GM18526 (cell line): Measurements from ENCODE around the gene VPS25.

ENCODE experiments used
- POLR2A ChIP-seq: IDR thresholded peaks from 3 replicates; pipeline ENCODE4 v1.6.1; 2011; ENCODE audit not compliant: insufficient read length; ENCODE audit errors: extremely low read depth

The VPS25 gene

DNA sequence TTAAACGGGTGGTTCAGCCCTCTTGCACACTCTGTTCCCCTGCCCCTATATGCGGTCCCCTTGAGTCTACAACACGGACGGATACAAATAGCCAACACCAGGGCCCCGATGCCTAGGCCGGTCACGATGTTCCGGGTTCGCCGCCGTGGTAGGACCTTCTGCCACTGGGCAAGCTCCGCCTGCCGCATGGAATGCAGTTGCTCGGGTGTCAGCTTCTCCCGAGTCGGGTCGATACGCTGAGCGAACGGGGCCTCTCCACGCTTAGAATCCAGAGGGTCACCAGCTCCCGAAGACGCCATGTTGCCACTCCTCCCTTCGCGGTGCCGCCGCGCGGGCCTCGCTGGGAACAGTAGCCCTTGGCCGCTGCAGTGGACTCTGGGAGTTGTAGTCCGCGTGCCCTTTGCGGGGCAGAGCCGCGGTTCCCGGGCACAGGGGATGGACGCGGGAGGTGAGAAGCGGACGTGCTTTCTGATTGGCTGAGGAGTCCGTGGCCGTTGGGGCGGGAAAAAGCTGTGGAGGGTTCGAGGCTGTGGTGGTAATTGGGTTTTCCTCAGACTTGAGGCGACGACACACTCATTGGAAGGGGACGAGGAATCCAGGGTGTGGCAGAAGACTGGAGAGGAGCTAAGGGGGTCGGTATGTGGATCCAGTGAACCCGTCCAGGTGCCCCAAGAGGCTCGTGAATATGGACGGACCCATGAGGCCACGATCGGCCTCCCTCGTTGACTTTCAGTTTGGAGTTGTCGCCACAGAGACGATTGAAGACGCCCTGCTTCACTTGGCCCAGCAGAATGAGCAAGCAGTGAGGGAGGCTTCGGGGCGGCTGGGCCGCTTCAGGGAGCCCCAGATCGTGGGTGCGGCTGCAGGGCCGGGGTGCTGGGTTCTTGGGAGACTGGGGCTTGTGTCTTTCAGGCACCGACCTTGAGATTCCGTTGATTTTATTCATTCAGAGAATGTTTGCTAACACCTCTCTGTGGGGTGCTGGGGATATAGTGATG is 25.4 kb downstream of the VPS25 start, which contains the start of the genes CNTD1 and COA3:
CNTD1 (plus strand) TSS at position 479 of the 998 bp plus-strand sequence; CDS start at position 686, 207 bp downstream.
COA3 (minus strand) TSS at position 322 of the 998 bp plus-strand sequence; CDS start at position 299, 23 bp downstream.
- TF ChIP-seq POLR2A, result peak; percentile 61

DNA sequence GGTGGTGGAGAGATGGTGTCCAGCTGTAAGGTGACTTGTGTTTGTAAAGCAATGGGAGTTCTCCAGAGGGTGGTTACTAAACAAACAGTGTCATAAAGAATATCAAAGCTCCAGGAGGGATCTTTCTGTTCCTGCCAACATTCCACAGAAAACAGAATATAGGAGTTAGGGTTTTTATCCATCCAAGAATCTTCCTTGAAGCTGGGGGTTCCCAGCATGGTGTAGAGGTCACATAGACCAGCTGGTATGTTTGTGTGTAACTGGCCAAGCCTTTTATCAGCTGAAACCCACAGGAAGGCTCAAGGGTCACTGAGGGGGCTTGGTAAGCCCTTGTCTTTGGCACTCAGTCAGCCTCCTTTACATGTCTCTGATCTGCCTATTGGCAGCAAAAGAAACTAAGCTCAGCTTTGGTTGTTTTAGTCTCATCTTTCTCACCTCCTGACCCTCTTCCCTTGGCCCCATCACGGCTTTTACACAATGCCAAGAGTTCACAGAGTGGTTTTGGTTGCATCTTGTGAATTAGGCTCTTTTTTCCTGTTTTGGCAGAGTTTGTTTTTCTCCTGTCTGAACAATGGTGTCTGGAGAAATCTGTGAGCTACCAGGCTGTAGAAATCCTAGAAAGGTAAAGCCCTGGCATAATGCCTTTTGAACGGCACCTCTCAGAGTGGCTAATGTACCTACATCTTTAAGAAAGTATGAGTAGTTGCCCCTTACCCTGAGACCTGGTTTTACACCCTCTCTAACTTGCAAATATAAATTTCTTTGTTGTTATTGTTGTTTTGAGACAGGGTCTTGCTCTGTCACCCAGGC is 30.0 kb downstream of the VPS25 start:
- no peak for TF ChIP-seq POLR2A

DNA sequence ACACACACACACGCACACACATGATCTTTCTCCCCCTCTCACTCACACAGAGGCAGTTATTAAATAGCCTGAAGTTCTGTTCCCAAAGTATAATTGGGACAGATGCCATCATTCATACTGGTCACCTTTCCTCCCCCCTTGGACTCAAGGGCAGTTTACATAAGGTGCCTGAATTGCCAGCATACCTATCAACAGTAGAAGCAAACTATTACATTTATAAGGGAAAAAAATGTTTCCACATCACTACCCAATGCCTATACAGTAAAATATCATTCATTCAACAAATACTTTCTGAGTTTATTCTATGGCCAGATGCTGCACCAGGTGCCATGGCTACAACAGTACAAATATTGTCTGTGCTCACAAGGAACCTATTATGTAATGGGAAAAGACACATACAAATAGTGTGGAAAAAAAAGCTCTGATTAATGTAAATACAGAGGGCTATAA is 31.7 kb downstream of the VPS25 start:
- TF ChIP-seq POLR2A, result no peak

DNA sequence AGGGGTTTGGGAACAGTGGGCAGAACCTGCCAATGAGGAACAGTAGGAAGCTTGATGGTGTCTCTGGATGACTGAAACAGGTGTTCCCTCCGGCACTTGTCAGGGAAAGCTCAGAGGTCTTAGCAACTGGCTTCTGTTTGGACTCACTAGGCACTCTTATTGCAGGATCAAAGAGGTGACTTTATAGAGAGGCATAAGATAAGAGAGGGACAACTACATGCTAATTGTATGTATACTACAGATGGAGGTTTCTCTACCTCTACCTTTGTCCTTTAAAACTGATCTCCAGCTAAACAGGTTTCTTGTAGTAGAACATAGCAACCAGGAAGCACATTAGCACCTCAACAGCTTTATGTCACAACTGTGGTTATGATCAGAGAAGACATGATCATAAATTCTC is 33.0 kb downstream of the VPS25 start:
- no peak for TF ChIP-seq POLR2A

DNA sequence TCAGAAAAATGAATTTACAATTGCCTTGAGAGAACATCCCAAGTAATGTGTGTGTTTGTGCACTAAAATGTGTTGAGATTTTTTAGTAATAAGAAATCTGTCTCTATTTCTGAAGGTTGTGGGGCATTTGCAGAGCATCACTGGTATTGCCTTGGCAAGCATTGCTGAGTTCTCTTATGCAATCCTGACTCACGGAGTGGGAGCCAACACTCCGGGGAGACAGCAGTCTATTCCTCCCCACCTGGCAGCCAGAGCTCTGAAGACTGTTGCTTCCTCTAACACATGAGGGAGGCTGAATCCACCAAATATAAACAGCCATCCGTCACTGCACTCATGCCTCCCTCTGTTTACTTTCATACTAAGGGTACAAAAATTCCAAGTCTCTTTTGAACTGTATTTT is 36.0 kb downstream of the VPS25 start:
- no peak for TF ChIP-seq POLR2A

DNA sequence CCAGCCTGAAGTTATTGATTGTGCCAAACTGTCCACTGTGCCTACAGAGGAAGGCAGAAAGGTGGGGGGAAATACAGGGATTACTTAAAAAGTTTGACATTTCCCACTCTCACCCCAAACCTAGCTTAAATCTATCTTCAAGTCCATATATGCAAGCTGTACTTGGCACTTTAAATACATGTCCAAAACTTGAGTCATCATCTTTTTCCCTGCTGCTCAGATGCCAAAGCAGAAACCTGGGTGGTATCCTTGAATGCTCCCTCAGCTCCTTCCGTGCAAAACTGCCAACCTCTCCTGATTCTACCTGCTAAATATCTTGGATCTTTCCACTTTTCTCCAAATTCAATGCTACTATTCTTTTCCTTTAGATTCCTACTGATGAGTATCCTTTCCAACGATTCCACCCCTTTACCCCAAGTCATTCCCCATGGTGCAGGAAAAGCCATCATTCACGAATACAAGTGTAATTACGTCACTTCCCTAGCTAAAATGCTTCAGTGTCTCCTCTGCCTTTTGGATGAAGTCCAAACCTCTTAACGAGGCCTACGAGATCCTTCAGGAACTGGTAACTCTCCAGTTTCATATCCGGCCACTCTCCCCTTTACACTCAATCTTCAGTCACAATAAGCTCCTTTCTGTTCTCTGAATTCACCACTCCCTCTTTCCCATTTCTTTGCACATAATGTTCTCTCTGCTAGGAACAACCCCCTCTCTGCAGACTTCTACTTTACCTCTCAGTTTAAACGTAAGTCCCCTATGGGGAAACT is 41.6 kb downstream of the VPS25 start:
- no peak for TF ChIP-seq POLR2A

DNA sequence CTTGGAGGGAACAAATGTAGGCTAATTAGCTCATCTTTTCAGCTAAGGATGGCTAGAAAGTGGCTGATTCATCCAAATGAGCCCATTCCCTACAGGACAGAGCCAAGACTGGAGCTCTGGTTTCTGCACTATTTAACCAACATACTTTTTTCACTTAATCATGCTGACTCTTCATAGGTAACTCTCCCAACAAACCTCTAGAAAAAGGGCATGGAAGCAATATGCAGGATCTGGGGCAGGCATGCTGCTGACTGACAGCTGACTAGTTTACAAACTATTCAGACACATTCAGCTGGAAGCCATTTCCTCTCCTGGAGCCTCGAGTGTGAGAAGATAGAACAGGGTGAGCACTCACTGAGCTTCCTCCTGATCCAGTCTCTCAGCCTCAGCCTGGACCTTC is 44.6 kb downstream of the VPS25 start:
- TF ChIP-seq POLR2A, result no peak

DNA sequence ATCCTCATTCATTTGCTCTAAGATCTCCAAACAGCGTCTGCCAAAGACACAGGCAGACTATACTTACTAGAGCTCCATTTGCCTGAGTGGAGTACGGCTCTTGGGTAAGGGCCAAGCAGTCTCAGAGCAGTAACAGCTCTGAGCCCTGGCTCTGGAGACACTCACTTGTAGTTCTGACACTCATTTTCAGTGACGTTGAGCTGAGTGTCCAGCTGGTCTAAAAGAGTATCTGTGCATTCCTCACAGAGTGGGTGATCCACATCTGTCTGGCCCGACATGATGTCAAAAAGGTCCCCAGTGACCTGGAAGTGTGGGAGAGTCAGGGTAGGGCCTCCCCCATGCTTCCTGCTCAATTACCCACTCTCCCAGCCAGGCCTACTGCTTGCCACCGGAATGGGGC is 45.1 kb downstream of the VPS25 start:
- no peak for TF ChIP-seq POLR2A

DNA sequence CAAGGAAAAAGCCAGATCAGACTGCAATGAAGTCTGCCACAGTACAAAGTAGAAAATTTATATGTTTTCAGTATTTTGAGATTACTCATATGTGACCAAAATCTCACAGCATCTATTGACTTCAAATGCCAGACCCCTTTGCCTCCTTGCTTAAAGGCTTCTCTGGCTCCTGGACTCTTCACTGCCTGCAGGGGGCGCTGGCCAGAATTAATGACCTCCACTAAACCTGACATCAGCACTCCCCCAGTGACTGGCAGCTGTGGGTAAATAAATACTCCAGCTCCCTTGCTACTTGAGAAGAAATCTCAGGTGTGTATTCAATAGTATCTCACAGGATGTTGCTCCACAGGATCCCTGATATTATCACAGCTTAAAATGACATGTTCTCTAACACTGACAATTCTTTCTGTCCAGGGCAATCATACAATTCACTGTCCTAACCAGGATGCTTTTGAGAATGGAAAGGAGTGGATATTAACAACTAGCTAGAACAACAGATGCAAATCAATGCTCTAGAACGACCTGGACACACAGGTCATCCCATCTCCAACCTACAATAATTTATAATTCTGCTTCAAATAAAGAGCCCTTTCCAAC is 46.8 kb downstream of the VPS25 start:
- no peak for TF ChIP-seq POLR2A

DNA sequence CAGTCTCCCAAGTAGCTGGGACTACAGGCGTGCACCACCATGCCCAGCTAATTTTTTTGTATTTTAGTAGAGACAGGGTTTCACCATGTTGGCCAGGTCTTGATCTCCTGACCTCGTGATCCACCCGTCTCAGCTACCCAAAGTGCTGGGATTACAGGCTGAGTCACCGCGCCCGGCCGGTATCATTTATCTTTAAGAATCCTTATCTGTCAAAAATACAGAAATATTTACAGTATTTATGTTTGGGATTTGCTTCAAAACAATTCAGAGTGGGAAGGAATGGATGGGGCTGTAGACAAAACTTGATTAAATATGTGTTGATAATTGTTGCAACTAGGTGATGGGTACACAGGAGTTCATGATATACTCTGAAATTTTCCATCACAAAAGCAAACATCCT is 47.9 kb downstream of the VPS25 start:
- TF ChIP-seq POLR2A, result no peak

DNA sequence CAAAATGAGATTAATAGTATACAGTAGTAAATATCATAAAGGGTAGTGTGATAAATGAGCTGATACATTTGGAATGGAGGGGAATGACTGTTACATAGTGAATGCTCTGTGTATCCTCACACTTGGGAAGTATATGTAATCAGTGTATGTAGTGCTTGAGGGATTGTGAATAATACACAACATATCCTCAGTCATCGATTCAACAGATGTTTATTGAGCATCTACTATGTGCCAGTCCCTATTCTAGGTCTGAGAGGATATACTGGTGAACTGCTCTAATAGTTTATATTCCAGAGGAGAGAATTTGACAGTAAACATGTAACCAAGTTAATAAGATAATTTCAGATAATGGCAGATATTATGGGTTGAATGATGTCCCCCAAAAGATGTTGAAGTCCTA is 54.2 kb downstream of the VPS25 start:
- no peak for TF ChIP-seq POLR2A
